Ovary (tissue), 9 donors: ENCODE results near the gene PGPEP1. TPM values are rescaled to one million over a fixed set of nuclear protein-coding genes. Genes with fewer than 3 reads are reported as not detected.

Source experiments
- DNase-seq, 5 donors: peaks; one replicate each; pipeline ENCODE4 v3.0.0-alpha.2; 2019 to 2020
- H3K27ac ChIP-seq, 2 donors: fragments of 200-600 bp; one replicate each; pipeline versions ENCODE4 v1.5.1 to v1.8.0; 2019 to 2022
- H3K27me3 ChIP-seq: fragments of 200-600 bp; one replicate; pipeline ENCODE4 v1.8.0; 2022
- H3K36me3 ChIP-seq: fragments of 200-600 bp; sonication (generic); one replicate; pipeline ENCODE4 v1.5.1; 2019
- H3K4me1 ChIP-seq: one replicate; pipeline ENCODE4 v1.8.1; 2013; ENCODE audit warnings: mild to moderate bottlenecking, moderate library complexity; ENCODE audit not compliant: insufficient read depth
- H3K4me3 ChIP-seq: fragments of 200-600 bp; sonication (generic); one replicate; pipeline ENCODE4 v1.5.1; 2017
- H3K9me3 ChIP-seq, 2 donors: fragments of 200-600 bp in 1 of 2; sonication (generic) in 1 of 2; one replicate each; pipeline versions ENCODE4 v1.5.1 to v1.8.1; 2013 to 2019; ENCODE audit warnings: mild to moderate bottlenecking in 1 of 2, moderate library complexity in 1 of 2
- CTCF ChIP-seq, 3 donors: fragments of 450-650 bp in 2 of 3; fragments of 200-600 bp in 1 of 3; IDR thresholded peaks; one replicate each; pipeline versions ENCODE4 v1.5.1 to v1.8.0; 2016 to 2022; ENCODE audit warnings: antibody characterized with exemption in 3 of 3, mild to moderate bottlenecking in 1 of 3
- EP300 ChIP-seq: sonication (generic); formaldehyde crosslinking; IDR thresholded peaks from one replicate; pipeline ENCODE4 v1.6.1; 2017; ENCODE audit warnings: antibody characterized with exemption
- POLR2A ChIP-seq: fragments of 450-650 bp; IDR thresholded peaks from one replicate; pipeline ENCODE4 v1.6.1; 2017; ENCODE audit warnings: antibody characterized with exemption, mild to moderate bottlenecking, moderate library complexity
- WGBS, 3 donors: extraction: QIAGEN DNeasy Blood & Tissue Kit in 1 of 3; methylation state at CpG; one replicate each; pipeline versions ENCODE4 v1.1.5 to v1.1.7; 2013 to 2017; 5-methylcytosine and 5-hydroxymethylcytosine counted together
- intact Hi-C, 4 donors: fragments of 100-400 bp; cut with DNase I; formaldehyde crosslinking; loops; one replicate each; pipeline versions ENCODE4 v1.11.0 to v1.15.1; 2022 to 2023
- polyA plus RNA-seq, 2 donors: library from polyadenylated mRNA; stranded (reverse); fragments of 200-250 nt in 1 of 2; fragments of 350-450 nt in 1 of 2; fragmentation: Illumina TruSeq in 1 of 2; extraction: RNeasy Lipid Tissue Mini Kit (QIAGEN cat#74804) in 1 of 2; gene quantifications; one replicate each; pipeline ENCODE4 v1.2.3, GENCODE V29; 2013 to 2014
- total RNA-seq, 7 donors: library from RNA; depleted of rRNA in 2 of 7; stranded (reverse); fragments of >200 nt in 2 of 7; fragmentation: NEBNext Ultra II Directional in 3 of 7; extraction: Animal tissue kit (Norgen Biotek cat#: 25700) in 3 of 7; gene quantifications; one replicate each; pipeline versions ENCODE4 v1.1.0 to v1.2.4, GENCODE V29; 2016 to 2023
- donor health status: DM: no; HTN: no; CAD: no; lungs with moderate emphysema.
- donor health status: DM: no; HTN: no; CAD: no.
- donor health status: Bipolar disorder and iron deficiency.
- donor health status: DM: yes; HTN: yes; CAD: no.
- donor health status: DM: no; HTN: no; CAD: no.
- donor health status: DM: yes; HTN: yes; CAD: no.

PGPEP1 gene
- total and polyA plus RNA-seq, 9 donors, result 9.3 to 64.5 (median 40.3) TPM

GRCh38 chr19:18329035-18329376, 11.4 kb upstream of the PGPEP1 start:
- intact Hi-C loops, result loop anchor here in 3 of 4 donors (5.0 kb wide), 4 partner anchors 52 to 137 kb away; partner anchors contain the start of genes MPV17L2 (in 1 of the 3) and RAB3A (in 1 of the 3)
- H3K9me3 ChIP-seq, result no peaks in the 10 kb centered on the region
- H3K36me3 ChIP-seq, result no peaks in the 10 kb centered on the region
- WGBS, 3 donors, result 30 to 55% (median 40%) methylated on average over 6 of the region's 6 CpGs
- TF ChIP-seq CTCF (IDR thresholded peaks at IDR 0.05), result no peak
- no peak for TF ChIP-seq POLR2A
- no peak for TF ChIP-seq EP300
- H3K4me1 ChIP-seq, result peaks cover 4% of the 10 kb centered on the region
- H3K27me3 ChIP-seq, result no peaks in the 10 kb centered on the region
- H3K4me3 ChIP-seq, result no peak overlapping the region
- H3K27ac ChIP-seq, result no peak overlapping the region
- DNase-seq, result no peak

GRCh38 chr19:18330868-18331267, 9.5 kb upstream of the PGPEP1 start:
- TF ChIP-seq CTCF (IDR thresholded peaks at IDR 0.05) (no peak), POLR2A (no peak), EP300 (no peak)
- H3K4me3 ChIP-seq, result no peak overlapping the region
- no peaks in the 10 kb centered on the region for H3K27me3 ChIP-seq
- intact Hi-C loops, result loop anchor here in 2 of 4 donors (5.0 to 10.0 kb wide), 2 partner anchors 64 to 216 kb away; no protein-coding TSS in a partner anchor
- H3K9me3 ChIP-seq, result no peaks in the 10 kb centered on the region
- WGBS, 3 donors, result 76 to 83% (median 79%) methylated on average over 9 of the region's 9 CpGs
- H3K36me3 ChIP-seq, result no peaks in the 10 kb centered on the region
- H3K4me1 ChIP-seq, result peaks cover 4% of the 10 kb centered on the region
- no peak overlapping the region for H3K27ac ChIP-seq
- no peak for DNase-seq

GRCh38 chr19:18332917-18333530, 7.4 kb upstream of the PGPEP1 start:
- no peaks in the 10 kb centered on the region for H3K27me3 ChIP-seq
- intact Hi-C loops, result loop anchor here in 2 of 4 donors (5.0 to 10.0 kb wide), 2 partner anchors 66 to 218 kb away; no protein-coding TSS in a partner anchor
- H3K27ac ChIP-seq, result no peak overlapping the region
- no peak overlapping the region for H3K4me3 ChIP-seq
- H3K36me3 ChIP-seq, result no peaks in the 10 kb centered on the region
- H3K4me1 ChIP-seq, result peaks cover 4% of the 10 kb centered on the region
- no peak for TF ChIP-seq EP300
- TF ChIP-seq POLR2A, result no peak
- TF ChIP-seq CTCF (IDR thresholded peaks at IDR 0.05), result no peak
- WGBS, 3 donors, result 67 to 81% (median 70%) methylated on average over 12 to 15 of the region's 15 CpGs
- no peaks in the 10 kb centered on the region for H3K9me3 ChIP-seq
- no peak for DNase-seq

GRCh38 chr19:18333680-18334079, 6.7 kb upstream of the PGPEP1 start:
- Histone ChIP-seq H3K4me3 (no peak overlapping the region), H3K9me3 (no peaks in the 10 kb centered on the region), H3K27me3 (no peaks in the 10 kb centered on the region), H3K27ac (no peak overlapping the region), H3K36me3 (no peaks in the 10 kb centered on the region), H3K4me1 (peaks cover 4% of the 10 kb centered on the region)
- whole genome bisulfite sequencing, 3 donors, result 29 to 50% (median 47%) methylated on average over 6 of the region's 6 CpGs
- no peak for DNase-seq
- no peak for TF ChIP-seq EP300
- no peak for TF ChIP-seq CTCF (IDR thresholded peaks at IDR 0.05)
- no peak for TF ChIP-seq POLR2A
- intact Hi-C loops, result loop anchor here in 2 of 4 donors (5.0 to 10.0 kb wide), 2 partner anchors 66 to 219 kb away; no protein-coding TSS in a partner anchor
